Activated CD8-positive, alpha-beta memory T cell treated with anti-CD3 and anti-CD28 coated beads for 1 hour (primary cell): ENCODE results near the gene SAG.

Experiments used
- DNase-seq, 2 donors: peaks; one replicate each; pipeline ENCODE4 v3.0.0-alpha.2; 2020; ENCODE audit warnings: low read depth in 1 of 2; ENCODE audit errors: extremely low read depth in 1 of 2

The SAG gene

DNA sequence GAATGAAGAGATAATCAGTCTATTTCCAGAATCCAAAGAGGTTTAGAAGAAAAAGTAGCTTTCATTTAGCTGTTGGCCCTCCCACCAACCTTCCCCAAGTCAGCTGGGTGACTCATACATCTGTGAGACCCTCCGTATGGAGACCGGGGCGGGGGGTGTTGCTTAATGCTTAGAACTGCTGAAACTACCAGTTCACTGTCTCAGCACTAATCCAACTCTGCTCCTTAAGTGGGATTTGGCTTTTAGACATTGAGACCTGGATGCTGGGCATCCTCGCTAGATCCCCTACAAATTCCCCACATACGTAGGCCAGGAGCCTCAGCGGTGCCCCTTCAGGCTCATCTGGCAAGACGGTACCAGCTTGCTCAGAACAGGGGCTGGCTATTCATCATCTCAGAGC lies at the start of gene SAG:
Gene SAG (plus strand): TSS at position 252 of the 400 bp plus-strand sequence. CDS start 1,374 bp downstream, outside the sequence.
- no peak for DNase-seq

DNA sequence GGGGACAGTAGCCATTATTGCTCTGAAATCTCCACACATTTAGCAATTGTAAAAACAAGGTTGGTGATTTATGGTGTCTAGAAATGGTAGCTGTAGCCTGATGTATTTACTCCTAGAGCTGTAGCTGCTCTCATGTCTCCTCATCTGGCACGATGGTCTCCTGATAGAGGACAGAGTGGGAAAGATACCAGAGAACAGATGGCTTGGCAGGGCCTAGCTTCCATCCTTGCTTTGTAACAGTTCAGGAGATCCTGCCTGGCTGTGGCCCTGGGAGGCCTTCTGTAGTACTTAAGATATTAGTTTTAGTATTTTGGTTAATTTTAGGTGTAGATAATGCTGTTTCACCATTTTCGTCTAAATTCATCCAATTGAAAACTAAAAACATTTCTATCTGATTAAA lies 49.4 kb upstream of the SAG start:
- no peak for DNase-seq

DNA sequence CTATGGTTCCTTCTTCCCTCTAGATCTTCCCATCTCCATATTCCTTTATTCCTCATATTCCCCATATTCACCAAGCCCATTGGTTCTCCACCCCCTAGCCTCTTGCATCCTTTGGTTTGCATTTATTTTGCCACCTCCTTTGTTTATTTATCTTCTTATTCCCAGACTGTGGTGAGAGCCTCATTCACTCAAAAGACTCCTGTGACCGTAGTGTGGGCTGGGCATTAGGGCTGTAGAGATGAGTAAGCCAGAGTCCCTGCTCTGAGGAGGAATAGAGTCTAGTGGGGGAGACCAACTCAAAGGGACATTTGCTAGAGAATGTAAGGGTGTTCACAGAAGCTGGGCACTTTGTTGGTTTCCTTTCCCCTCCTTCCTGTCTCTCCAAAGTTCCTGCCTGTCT lies 47.9 kb upstream of the SAG start:
- DNase-seq = no peak

DNA sequence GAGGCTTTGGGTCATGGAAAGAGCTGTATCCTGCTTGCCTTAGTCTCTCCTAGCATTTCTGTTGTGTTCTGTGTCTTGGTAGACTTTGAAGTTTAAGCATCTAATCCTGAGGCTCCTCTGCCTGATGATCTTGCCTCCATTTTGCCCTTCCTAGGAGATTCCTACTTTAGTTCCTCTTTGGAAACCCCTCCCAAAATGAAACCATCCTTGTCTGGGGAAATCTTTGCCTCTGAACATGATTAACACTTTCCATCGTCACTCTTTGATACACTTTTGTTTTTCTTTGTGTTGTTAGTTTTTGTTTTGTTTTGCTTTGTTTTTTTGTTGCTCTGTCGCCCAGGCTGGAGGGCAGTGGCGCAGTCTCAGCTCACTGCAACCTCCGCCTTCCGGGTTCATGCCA lies 47.0 kb upstream of the SAG start:
- DNase-seq = no peak

DNA sequence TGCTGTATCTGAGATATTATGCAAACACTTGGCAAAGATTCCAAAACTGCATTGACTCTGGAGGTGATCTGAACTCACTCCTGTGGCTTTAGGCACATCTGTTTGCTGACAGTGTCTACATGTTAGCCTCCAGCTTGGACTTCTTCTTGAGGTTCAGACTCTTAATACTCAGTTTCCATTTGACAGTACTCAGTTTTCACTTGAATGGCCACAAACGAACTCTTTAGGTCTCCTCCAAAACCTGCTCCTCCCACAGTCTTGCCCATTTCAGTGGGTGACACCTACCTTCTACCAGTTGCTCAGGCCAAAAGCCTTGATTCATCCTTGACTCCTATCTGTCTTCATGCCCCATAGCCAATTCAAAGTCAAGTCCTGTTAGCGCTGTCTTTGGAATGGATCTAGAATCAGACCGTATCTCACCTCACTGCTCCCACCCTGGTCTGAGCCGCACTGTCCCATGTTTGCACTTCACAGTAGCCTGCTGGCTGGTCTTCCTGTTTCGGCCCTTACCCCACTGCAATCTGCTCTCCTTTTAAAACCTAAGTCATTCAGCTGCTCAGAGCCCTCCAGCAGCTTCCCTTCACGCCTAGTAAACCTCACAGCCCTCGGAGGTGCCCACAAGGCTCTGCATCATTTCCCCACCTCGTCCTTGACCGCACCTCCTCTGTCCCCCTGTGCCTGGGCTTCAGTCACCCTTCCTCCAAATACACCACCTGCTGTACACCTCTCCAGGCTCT lies 45.6 kb upstream of the SAG start:
- DNase-seq = no peak

DNA sequence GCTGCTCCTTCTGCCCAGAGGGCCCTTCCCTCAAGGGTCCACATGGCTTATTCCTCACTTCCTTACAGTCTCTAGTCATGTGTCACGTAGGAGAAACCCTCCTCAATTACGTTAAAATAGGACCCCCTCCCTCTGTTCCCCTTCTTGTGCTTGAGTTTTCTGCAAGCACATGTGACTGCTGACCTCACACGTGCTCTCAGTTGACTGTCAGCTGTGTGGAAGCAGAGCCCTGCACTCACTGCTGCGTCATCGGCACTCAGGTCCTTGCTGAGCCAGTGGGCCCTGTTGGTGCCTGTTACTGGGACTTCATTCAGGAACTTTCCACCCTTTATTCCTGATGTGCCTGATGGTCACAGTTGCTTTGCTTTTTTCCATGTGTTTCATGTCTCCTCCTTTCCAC lies 45.1 kb upstream of the SAG start:
- no peak for DNase-seq

DNA sequence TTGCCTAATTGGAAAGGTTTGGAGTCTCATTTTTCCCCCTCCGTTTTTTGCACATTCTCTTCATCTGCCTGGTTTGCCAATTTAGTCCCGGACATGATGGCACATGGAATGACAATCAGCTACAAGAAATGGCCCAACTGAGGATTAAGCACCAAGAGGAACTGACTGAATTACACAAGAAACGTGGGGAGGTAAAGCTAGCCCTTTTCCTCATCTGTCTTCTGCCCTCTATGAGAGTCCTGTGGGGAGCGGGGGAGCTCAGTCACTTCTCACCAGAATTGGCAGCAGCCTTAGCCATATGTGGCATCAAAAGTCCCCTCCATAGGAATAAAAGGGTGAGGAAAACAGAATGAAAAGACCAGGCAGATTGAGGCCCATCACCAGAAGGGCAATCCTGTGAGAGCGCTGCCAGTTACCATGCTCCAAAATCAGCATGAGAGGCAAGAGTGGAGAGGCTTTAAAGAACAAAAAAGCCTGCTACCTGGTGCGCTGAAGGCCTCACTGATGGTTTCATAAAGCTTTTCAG lies 44.5 kb upstream of the SAG start:
- DNase-seq = no peak

DNA sequence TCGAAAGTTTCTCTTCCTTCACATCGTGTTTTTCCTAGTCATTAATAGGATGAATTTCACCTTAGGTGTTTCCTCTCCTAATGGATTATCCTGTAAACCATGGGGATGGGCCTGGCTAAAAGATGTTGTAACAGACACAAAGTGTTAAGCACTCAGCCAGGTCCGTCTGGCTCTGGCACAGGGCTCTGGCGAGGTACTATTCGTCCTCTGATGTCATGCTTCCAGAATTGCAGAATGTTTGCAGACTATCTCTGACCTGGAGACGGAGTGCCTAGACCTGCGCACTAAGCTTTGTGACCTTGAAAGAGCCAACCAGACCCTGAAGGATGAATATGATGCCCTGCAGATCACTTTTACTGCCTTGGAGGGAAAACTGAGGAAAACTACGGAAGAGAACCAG lies 42.9 kb upstream of the SAG start:
- no peak for DNase-seq

DNA sequence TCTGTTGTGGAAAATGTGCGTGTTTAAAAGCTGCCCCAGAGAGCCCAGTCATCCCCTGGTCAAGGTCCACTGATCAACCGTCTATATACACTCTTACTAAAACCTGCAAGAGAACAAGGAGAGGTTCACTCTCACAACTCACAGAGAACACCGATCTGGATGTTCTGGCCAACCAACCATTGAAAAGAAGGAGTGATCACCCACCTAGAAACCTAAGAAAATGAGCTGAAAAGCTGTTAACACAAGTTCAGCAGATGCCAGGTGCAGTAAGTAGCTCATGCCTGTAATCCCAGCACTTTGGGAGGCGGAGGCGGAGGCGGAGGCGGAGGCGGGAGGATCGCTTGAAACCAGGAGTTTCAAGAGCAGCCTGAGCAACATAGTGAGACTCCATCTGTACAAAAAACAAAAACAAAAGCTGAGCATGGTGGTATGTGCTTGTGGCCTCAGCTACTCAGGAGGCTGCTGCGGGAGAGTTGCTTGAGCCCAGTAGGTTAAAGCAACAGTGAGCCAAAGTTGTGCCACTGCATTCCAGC lies 41.7 kb upstream of the SAG start:
- DNase-seq = no peak

DNA sequence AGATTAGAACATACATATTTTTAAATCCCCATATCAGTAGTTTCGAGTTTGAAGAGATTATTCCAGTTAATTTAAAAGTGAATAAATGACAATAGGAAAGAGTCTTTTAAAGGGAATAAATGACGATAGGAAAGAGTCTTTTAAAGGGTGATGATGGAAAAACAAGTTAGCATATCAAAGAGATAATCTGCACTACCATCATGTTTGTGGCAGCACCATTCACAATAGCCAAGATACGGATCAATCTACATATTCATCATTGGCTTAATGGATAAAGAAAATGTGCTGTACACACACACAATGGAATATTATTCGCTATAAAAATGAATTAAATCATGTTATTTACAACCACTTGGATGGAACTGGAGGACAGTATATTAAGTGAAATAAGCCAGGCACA lies 41.1 kb upstream of the SAG start:
- no peak for DNase-seq

DNA sequence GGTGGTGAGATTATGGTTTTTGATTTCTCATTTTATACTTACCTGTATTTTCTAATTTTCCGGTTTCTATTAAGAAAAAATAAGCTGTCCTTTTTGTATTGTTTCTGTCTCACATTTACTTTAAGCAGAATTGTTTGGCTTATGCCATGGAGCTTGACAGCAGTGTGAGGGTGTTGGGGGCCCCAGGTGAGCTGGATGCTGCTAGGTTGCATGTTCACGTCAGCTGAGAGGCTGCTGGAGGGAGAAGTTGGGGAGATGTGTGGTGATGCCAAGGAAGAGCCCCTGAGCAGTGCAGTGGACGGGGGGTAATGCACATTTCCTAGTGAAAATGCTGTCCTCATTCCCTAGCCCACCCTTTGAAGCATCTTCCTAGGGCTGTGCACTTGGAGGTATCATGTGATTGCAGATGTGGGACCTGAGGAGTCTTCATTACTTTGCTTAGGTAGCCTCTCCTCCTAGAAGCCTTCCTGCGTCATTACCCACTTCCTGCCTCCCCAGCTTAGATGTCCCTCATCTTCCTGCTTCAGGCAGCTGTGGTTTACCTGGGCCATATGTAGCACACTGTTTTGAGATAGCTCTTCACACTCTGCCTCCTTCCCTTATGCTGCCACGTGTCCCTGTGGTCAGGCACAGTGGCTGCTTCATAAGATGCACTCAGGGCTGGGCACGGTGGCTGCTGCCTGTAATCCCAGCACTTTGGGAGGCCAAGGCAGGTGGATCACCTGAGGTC lies 39.9 kb upstream of the SAG start:
- DNase-seq = peak; percentile 58 to 60

DNA sequence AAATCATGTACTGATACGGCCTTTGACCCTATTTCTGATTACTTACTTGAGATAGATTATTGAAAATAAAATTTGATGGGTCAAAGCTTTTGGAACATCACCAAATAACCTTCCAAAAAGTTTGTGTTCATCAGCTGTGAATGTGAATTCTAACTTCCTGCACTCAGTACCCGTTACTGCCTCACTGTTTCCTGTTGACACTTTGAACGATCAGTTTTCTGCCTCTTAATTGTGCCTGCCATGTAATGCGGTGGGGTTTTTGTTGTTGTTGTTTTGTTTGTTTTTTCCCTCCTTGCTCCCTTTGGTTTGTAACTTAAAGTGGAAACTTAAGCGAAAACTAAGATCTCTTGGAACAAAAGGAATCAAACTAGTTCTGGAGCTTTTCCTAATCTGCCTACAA lies 37.2 kb upstream of the SAG start:
- no peak for DNase-seq

DNA sequence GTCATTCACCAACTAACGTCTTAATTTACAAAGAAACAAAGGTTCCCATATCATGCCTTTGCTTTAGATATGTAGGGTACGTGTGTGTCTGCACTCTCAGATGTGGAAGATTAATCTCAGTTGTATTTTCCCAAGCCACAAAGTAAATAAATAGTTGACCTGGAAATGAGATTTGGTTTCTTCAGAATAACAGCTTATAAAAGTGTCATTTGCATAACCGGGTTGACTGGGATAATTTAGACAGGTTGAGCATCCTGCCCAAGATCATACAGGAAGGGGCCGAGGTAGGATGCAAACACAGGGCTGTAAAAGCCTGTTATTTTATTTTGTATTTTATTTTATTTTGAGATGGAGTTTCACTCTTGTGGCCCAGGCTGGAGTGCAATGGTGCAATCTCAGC lies 36.7 kb upstream of the SAG start:
- DNase-seq = no peak

DNA sequence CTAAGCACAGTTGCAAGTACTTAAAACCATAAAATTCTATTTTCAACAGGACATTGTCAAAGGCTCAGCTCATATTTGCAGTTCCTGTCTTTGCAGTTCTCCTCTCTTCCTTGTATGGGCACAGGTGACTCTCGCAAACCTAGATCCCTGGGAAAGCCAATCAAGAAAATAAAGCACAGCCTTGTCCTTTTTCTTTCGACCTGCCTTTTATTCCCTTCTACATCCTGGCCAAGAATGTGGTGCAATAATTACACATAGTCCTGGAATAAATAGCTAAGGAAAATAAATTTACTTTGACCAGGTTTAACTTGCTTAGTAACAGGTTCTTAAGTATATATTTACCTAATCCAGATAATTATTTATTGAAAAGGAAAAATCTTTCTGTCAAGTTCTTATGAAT lies 35.9 kb upstream of the SAG start:
- no peak for DNase-seq

DNA sequence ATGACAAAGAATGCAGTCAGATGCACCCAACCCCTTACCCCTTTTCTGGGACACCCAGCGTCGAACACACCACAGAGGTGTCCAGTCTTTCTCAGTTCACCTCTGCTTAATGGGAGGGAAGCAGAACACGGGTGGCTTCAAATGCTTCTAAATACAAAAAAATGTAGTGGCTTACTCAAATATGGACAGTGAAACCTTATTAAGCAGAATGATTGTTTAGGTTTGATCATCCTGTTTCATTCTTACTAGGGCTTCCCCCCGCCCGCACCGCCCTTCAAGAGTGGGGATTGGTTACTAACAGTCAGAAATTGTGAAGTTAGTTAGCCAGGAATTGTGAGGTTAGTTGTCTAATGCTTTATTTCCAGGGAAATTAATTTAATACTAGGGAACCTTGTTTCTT lies 34.5 kb upstream of the SAG start:
- DNase-seq = no peak

DNA sequence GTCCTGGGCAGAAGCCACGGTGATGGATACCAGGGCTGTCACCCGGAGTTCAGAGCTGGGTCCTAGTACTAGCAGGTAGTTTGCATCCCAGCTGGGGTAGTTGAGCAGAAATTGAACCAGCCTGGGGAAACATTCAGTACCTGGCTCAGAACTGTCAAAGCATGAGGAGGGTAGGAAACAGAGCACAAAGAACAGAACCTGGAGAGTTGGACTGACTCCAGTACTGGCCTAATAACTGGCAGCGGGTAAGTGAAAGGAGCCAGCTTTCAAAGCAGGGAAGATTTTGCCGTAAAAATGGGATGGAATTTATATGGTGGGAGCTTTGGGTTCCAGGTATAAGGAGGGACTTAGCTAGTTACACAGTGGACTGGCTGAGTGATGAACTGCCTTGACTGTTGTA lies 32.4 kb upstream of the SAG start:
- no peak for DNase-seq

DNA sequence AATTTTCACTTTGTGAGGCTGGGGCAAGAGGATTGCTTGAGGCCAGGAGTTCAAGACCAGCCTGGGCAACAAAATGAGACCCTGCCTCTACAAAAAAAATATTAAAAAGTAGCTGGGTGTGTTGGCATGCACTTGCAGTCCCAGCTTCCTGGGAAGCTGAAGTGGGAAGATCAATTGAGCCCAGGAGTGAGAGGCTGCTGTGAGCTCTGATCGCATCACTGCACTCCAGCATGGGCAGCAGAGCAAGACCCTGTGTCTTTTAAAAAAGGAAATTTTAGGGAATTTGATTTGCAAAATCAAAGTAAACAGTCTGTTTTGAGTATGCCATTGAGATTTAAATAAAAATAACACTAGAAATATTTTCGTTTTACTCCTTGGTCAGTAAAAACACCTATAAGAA lies 28.7 kb upstream of the SAG start:
- DNase-seq = no peak

DNA sequence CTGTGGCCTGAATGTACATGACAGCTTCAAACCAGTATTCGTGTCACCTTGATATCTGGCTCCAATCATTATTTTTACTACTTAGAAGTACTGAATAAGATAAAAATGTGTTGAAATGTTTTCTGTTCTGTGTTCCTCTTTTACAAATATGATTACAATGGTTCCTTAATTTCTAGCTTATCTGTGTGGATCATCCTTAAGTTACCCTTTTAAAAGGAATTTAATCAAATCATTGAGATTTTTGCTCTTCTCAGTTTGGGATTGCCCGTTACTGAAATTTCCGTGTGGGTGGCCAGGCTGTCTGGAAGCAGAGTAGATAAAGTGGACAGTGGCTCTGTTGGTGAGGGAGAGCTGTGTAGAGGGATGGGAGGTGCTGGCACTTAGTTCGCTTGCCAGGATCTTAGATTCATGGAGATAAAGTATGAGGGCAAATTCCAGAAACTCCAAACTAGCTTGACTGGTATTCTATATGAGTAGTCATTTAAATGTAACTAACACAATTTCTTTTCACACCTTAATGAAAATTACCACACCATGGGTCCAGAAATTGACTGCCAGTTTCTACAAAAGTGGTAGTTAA lies 27.4 kb upstream of the SAG start:
- DNase-seq = no peak

DNA sequence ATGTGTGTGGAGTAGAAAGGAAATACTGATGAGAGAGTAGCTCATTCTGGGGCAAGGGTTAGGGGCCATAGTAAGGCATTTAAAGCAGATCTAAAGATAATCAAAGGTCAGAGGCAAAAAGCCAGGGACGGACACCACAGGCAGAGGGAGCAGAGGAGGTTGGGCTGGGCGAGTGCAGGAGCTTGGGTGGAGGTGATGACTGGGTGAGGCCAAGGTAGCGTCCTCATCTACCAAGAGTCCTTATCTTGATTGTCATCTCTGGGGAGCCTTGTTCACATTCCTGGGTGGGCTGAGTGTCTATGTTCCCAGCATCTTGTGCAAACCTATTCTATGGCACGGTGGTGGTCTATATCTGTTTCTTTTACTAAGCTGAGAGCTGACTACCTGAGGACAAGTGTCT lies 26.1 kb upstream of the SAG start:
- DNase-seq = no peak

DNA sequence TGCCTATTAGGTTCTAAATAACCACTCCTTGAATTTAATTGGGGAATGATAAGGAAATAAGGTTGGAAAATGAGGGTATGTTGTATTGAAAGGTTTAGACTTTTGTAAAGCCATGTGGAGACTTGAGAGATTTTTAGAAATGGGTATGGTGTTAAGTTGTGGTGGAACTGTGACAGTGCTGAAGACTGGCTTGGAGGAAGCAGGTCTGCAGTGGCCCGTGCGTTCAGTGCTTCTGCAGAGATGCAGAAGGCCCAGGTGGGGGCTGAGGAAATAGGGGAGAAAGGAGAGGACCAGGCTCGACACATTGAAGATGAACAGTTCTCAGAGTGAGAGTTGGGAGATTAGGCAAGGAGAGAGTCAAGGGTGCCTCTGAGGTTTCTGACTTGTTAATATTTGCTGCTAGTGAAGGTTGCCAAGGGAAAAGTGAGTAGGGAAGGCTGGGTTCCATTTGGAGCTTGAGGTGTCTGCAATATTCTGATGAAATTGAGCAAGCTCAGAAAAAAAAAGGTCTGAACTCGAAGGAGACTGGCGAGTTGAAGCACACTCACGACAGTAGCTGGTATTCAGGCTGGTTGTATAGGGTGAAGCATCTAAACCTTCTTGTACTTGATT lies 25.5 kb upstream of the SAG start:
- no peak for DNase-seq

DNA sequence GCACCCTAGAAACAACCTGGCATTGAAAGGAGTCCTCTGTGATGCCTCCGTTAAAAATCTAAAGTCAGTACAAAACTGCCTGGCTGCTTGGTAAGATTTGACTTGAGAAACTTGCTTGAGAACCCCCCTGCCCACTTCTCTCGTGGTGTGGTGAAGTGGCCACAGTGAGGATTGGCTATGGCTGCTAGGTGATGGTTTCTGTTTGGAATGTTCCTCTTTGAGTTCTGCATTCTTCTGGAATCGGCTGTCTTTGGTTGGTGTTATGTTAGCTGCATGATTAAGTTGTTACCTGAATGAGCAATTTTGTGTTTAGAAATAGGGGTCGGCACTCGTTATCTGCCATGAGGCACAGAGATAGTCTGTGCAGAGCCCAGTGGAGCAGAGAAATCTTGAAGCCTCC lies 21.7 kb upstream of the SAG start:
- no peak for DNase-seq
